B cell (primary cell): ENCODE data around the gene PRSS56.

Source experiments
- EZH2 ChIP-seq: IDR thresholded peaks from 2 replicates; pipeline ENCODE4 v1.6.1; 2012; ENCODE audit warnings: borderline replicate concordance, low read depth, mild to moderate bottlenecking, moderate library complexity, low read length; ENCODE audit not compliant: insufficient read depth, poor library complexity, severe bottlenecking
- TF ChIP-seq, protein P1 (sequence below): fragments of 200-600 bp; IDR thresholded peaks from one replicate; pipeline ENCODE4 v1.8.0; 2022; ENCODE audit warnings: antibody characterized with exemption, mild to moderate bottlenecking

DNA sequence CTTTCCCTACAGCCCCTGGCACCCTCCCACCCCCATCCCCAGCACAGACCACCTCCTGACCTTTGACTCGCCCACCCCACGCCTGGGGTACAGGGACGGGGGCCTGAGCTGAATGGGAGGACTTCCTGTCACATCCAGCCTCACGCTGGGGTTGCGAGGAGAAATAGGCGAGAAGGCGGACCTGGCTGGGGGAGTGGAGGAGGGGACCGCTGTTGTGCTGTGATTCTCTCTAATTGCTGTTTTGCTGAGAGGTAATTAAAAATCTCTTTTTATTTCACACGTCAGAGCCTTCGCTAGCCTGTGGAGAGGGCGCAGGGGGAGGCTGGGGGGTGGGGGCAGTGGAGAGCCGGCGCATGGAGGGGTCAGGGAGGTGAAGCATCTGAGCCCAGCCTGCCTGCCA, 22.8 kb upstream of the PRSS56 start:
- TF ChIP-seq, protein P1, sequence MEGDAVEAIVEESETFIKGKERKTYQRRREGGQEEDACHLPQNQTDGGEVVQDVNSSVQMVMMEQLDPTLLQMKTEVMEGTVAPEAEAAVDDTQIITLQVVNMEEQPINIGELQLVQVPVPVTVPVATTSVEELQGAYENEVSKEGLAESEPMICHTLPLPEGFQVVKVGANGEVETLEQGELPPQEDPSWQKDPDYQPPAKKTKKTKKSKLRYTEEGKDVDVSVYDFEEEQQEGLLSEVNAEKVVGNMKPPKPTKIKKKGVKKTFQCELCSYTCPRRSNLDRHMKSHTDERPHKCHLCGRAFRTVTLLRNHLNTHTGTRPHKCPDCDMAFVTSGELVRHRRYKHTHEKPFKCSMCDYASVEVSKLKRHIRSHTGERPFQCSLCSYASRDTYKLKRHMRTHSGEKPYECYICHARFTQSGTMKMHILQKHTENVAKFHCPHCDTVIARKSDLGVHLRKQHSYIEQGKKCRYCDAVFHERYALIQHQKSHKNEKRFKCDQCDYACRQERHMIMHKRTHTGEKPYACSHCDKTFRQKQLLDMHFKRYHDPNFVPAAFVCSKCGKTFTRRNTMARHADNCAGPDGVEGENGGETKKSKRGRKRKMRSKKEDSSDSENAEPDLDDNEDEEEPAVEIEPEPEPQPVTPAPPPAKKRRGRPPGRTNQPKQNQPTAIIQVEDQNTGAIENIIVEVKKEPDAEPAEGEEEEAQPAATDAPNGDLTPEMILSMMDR = no peak
- no peak for TF ChIP-seq EZH2
